ENCODE results near the gene MYDGF.

DNA sequence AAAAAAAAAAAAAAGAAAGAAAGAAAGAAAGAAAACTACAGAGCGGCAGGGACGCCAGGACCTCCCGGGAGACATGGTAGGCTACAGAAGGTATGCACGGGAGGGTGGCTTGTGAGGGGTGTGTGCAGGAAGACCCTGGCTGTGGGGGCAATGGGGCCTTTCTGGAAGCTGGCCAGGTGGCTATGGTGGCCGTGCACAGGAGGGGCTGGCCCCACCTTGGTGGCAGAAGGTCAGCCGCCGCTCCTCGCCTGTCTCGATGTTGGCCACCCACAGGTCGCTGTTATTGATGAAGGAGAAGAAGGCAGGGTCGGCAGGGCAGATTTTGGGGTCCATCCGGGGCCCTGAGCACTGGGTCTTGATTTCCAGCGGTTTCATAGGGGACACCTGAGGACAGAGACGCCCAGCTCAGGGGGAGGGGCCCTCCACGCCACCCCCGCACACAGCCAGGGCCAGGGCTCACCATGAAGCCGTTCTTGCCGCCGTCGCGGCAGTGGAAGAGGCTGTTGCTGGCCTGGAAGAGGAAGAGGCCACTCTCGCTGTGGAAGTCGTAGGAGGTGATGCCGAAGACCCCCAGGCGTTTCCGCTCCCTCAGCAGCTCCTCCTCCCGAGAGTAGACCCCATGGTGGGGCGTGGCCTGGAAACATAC lies 33.7 kb upstream of the MYDGF start:
- no peak for TF ChIP-seq EZH2 (IDR thresholded peaks at IDR 0.05; ENCODE audit: insufficient read depth, poor library complexity, severe bottlenecking)
- TF ChIP-seq EZH2phosphoT487 (IDR thresholded peaks at IDR 0.05; ENCODE audit: insufficient read depth, low read depth) = no peak
